Measurements from ENCODE around the gene FBXW8. TPM values are rescaled to one million over a fixed set of nuclear protein-coding genes. Genes with fewer than 3 reads are reported as not detected.

The FBXW8 gene
- polyA plus RNA-seq, 2 of the 4 experiments (the other 2 are of a cell fraction) = 9.8 to 15.7 TPM

GRCh38 chr12:117026921-117027250 is 116.1 kb downstream of the FBXW8 start:
- peak overlapping the region in 1 of 2 experiments; percentile 86; a peak in 2 of 6 replicates for H3K27ac ChIP-seq
- H3K4me3 ChIP-seq = no peak overlapping the region
- peaks cover 13% of the 10 kb centered on the region for H3K4me1 ChIP-seq
- 91% methylated on average over 6 of the region's 8 CpGs for WGBS (ENCODE audit: missing lambda C conversion rate)
- no peak overlapping the region for H3K4me2 ChIP-seq
- ATAC-seq = no peak
- no peaks in the 10 kb centered on the region for H3K9me3 ChIP-seq
- ChIA-PET CTCF (interaction anchor here (0.7 to 7.6 kb wide), 11 partner anchors 10 to 128 kb away, joined by 3 to 64 read pairs (median 9); no protein-coding TSS in a partner anchor), POLR2A (interaction anchor here (0.7 kb wide), 1 partner anchor 109 kb away, joined by 3 read pairs; no protein-coding TSS in a partner anchor)
- TF ChIP-seq KDM1A (IDR thresholded peaks at IDR 0.05; ENCODE audit: low read depth) = no peak
- TF ChIP-seq HEYL (CRISPR knock-in tag; IDR thresholded peaks at IDR 0.05) = no peak
- no peak for TF ChIP-seq CTCF (IDR thresholded peaks at IDR 0.05)
- TF ChIP-seq HOXB5 (CRISPR knock-in tag; IDR thresholded peaks at IDR 0.05) = no peak
- no peak for TF ChIP-seq USF2 (IDR thresholded peaks at IDR 0.05)
- TF ChIP-seq MAX (IDR thresholded peaks at IDR 0.05) = no peak
- TF ChIP-seq NPAS2 (CRISPR knock-in tag; IDR thresholded peaks at IDR 0.05; ENCODE audit: borderline replicate concordance) = no peak
- no peak for TF ChIP-seq NFE2L2 (conservative IDR thresholded peaks at IDR 0.05; ENCODE audit: low read length)
- TF ChIP-seq EHMT2 (IDR thresholded peaks at IDR 0.05; ENCODE audit: low read depth) = no peak
- no peak for TF ChIP-seq FOXS1 (CRISPR knock-in tag; IDR thresholded peaks at IDR 0.05)
- no peak for TF ChIP-seq RARB (CRISPR knock-in tag; IDR thresholded peaks at IDR 0.05)
- TF ChIP-seq FOSB (CRISPR knock-in tag; IDR thresholded peaks at IDR 0.05) = no peak
- TF ChIP-seq RCOR1 (IDR thresholded peaks at IDR 0.05; ENCODE audit: low read depth, low read length) = no peak
- TF ChIP-seq GATA3 (IDR thresholded peaks at IDR 0.05; ENCODE audit: borderline replicate concordance) = no peak
- FAIRE-seq = no peak
- DNase-seq (ENCODE audit: low read depth in 1 of 2, low spot score in 1 of 2) = no peak

- CTCF ChIA-PET = interaction anchor here (0.7 to 7.6 kb wide), 12 partner anchors 10 to 138 kb away, joined by 3 to 64 read pairs (median 6); no protein-coding TSS in a partner anchor
- WGBS (ENCODE audit: missing lambda C conversion rate) = 94% methylated on average over 35 of the region's 38 CpGs
These were observed 116.7 kb downstream of the FBXW8 start for GRCh38 chr12:117027251-117028086.

GRCh38 chr12:117028254-117028653 is 117.5 kb downstream of the FBXW8 start:
- ATAC-seq = no peak
- no peak overlapping the region for H3K4me2 ChIP-seq
- no peak for DNase-seq (ENCODE audit: low read depth in 1 of 2, low spot score in 1 of 2)
- TF ChIP-seq ZFP36 (IDR thresholded peaks at IDR 0.05; ENCODE audit: borderline replicate concordance, partially characterized antibody) = no peak
- no peak for TF ChIP-seq REST (IDR thresholded peaks at IDR 0.05)
- no peak for TF ChIP-seq HDAC2 (IDR thresholded peaks at IDR 0.05)
- no peak for TF ChIP-seq RFX5 (IDR thresholded peaks at IDR 0.05)
- no peak for TF ChIP-seq JUNB (IDR thresholded peaks at IDR 0.05)
- H3K4me3 ChIP-seq = no peak overlapping the region
- CTCF ChIA-PET = interaction anchor here (1.0 to 7.6 kb wide), 5 partner anchors 12 to 137 kb away, joined by 3 to 64 read pairs (median 4); no protein-coding TSS in a partner anchor
- H3K4me1 ChIP-seq = peaks cover 13% of the 10 kb centered on the region
- WGBS (ENCODE audit: missing lambda C conversion rate) = 86% methylated on average over 14 of the region's 14 CpGs
- POLR2A ChIA-PET = no interaction called here
- peak overlapping the region in 1 of 2 experiments; percentile 33; a peak in 1 of 6 replicates for H3K27ac ChIP-seq
- H3K9me3 ChIP-seq = no peaks in the 10 kb centered on the region
- FAIRE-seq = no peak

More at GRCh38 chr12:117027251-117028086, 116.7 kb downstream of the FBXW8 start:
- TF ChIP-seq FOXS1 (CRISPR knock-in tag; IDR thresholded peaks at IDR 0.05) (no peak), POLR2AphosphoS2 (conservative IDR thresholded peaks at IDR 0.05; ENCODE audit: low read length) (no peak), POLR2A (IDR thresholded peaks at IDR 0.05; ENCODE audit: low read length) (no peak), PHF8 (IDR thresholded peaks at IDR 0.05; ENCODE audit: borderline replicate concordance, low read depth) (no peak), EP300 (IDR thresholded peaks at IDR 0.05) (no peak), SREBF2 (IDR thresholded peaks at IDR 0.05) (no peak)
- Histone ChIP-seq H3K4me2 (no peak overlapping the region), H3K27ac (peak overlapping the region in 1 of 2 experiments; percentile 86; a peak in 2 of 6 replicates), H3K9me3 (no peaks in the 10 kb centered on the region), H3K4me1 (peaks cover 13% of the 10 kb centered on the region), H3K4me3 (no peak overlapping the region)
- no peak for FAIRE-seq
- DNase-seq (ENCODE audit: low read depth in 1 of 2, low spot score in 1 of 2) = no peak
- ATAC-seq = no peak
- POLR2A ChIA-PET = no interaction called here
